ENCODE measurements around the gene GJB2.

Gene GJB2

GRCh38 chr13:20192836-20193161 lies at the start of gene GJB2:
Gene GJB2 (minus strand): TSS chr13:20192938. CDS start chr13:20189581, 3,357 bp downstream.
- no peak for DNase-seq

DNA sequence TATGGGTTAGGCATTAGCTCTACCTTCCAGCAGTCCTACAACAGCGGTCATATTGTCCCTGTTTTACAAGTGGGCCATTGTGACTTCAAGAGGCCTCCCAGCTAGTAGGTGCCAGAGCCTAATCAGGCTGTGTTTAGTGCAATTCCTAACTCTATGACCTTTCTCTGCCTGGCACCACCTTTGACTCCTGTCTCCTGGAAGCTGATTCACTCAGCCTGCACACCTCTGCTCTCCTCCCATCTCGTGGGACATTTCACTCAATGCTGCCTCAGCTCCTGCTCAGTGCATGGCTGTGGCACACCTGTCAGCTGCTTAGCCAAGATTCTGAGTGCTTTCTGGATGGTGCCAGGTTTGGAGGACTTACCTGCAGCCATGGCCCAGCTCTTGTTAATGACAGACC lies 48.9 kb upstream of the GJB2 start:
- DNase-seq = no peak

DNA sequence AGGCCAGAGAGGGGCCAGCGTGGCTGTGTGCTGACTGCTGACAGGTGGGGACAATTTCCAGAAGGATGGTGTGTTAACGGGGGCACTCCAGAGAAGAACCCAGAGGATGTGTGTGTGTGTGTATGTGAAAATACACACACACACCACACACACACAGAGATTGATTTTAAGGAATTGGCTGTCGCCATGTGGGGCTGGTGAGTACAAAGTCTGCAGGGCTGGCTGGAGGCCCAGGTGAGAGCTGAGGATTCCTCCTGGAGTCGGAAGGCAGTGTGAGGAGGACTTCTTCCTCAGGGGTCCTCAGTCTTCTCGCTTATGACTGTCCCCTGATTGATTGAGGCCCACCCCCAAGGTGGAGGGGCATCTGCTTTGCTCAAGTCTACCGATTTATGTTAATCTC lies 47.0 kb upstream of the GJB2 start:
- no peak for DNase-seq

DNA sequence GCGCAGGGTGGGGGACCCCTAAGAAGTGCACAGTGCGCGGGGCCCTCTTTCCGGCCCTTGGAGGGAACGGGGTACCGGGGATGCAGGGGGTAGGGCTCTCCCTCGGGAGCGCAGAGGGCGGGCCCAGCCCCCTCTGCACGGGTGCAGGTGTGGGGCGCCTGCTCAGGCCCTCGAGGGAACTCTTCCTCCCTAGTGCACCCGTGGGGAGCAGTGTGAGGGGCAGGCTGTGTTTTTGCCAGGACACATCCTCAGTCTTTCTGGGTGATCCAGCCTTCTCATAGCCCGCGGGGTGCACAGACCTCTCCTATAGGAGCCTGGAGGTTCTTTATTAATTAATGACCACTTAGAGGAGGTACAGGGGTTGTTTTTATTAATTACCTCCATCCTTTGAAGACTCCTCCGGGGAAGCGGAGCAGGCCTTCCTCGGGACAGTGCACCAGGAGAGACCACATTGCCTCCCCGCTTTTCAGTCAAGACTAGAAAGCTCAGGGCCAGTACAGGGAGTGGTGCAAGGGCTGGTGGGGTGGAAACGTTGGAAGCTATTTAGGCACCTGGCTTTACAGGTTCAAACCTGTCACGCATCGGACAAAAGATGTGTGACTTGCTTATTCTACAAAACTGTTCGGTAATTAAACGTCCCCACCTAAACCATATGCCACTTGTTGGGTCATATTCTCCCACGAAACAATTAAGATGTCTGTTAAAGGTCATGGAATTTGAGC lies 40.0 kb upstream of the GJB2 start:
- DNase-seq = no peak

DNA sequence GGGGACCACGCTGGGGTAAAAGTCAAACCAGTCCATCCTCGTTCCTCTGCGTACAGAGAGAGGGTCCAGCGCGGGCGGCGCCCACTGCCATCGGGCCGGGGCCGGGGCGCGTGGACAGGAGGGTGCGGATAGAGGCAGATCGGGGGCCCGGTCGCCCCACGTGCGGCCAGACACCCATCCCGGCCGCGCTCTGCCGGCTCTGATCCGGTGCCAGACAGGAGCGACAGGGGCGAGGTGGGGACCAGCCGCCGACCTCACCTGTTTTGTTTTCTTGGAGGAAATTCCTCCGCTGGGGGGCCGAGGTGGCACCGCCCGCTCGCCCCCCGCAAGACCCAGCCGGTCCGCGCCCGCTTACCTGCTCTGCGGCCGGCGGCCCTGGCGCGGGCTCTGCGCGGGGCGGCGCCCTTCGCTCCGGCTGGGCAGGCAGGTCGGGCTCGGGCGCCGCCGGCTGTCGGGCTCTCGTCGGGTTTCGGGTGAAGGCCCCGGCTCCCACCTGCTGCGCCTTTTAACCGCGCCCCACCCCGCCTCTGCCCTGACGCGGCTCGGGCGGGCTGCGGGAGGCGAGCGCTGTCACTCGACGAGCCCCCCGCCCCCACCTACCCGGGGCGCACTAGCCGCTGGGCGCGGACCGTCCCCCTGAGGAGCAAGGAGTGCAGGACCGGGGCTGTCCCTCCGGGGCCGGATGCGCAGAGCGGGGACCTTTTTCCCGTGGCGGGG lies 39.3 kb upstream of the GJB2 start, which contains the start of gene GJB6:
TSS of gene GJB6 (minus strand) at position 481 of the 717 bp plus-strand sequence. CDS start 8,839 bp downstream, outside the sequence.
- DNase-seq = no peak

DNA sequence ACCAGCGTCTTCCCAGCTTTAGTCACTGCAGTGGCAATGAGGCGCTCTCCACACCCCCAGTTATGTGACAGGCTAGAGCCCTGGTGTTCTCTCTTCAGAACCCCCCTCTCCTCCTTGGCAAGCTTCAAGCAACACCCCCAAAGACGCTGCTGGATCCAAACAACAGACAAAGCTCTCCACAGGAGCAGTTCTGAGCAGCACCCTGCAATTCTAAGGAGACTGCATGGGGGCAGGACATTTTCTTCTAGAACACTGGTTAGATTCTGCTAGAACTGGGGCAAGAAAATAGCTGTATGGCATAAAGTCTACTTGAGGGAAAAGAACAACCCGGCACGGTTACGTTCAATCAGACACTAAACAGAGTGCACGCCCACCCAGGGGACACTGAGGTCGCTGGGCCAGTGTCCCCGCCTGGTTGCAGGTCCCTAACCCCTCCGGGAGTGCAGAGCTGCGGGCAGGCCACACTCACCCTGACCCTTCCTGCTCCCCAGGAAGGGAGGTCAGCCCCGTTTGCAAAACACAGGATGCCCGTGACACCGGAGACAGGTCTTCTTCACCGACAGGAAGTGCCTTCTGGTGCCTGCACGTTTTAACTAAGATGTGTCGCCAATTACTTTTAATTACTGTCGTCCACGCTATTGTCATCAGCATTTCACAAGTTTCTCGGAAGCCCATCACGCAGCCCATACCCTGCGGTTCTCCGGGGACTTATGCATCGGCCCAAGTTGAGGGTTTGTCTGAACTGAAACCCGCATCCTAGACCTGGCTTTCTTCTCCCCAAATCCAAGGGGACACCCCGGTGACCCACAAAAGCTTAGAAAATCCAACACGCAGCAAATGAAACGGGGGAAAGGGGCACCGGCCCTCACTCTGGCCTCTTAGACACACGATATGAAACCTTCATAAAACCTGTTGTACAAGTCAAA lies 38.4 kb upstream of the GJB2 start:
- no peak for DNase-seq

- no peak for DNase-seq
Measured at GRCh38 chr13:20227730-20228129, 35.0 kb upstream of the GJB2 start.

- no peak for DNase-seq
Measured at GRCh38 chr13:20227288-20227687, 34.5 kb upstream of the GJB2 start.

DNA sequence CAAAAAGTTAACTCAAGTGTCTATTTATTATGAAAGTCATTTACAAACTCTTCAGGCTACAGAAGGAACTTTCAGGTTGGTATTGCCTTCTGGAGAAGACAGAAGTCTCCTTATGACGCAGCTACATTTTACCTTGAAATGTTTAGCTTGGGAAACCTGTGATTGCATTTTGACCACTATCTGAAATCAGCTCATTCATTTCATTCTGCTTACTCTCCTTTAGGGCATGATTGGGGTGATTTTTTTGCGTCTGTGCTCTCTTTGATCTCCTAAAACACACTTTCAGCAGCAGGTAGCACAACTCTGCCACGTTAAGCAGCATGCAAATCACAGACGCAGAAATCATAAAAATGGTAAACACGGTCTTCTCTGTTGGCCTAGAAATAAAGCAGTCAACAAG lies 29.8 kb upstream of the GJB2 start:
- DNase-seq = no peak

DNA sequence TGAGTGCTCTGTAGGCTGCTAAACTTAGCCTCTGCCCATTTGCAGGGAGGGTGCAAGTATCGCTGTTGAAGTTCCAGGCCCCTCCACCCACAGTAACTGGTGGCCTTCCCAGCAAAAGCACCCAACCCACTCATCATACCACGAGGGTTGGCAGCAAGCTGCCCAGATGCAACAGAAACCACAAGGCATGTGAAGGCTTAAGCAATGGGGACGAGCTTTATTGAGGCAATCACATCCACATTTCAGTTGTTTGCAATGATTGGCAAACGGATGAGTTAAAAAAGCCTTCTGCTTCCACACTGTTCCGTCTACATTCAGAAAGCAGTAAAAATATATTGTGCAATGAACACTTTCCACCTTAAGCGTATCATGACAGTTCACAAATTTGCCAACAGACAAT lies 29.0 kb upstream of the GJB2 start:
- peak; percentile 93 to 95 for DNase-seq

- DNase-seq = no peak
Measured at GRCh38 chr13:20219577-20219976, 26.8 kb upstream of the GJB2 start.

- DNase-seq = no peak
Measured at GRCh38 chr13:20217168-20217567, 24.4 kb upstream of the GJB2 start.

GRCh38 chr13:20209948-20210347 lies 17.2 kb upstream of the GJB2 start:
- DNase-seq = no peak

DNA sequence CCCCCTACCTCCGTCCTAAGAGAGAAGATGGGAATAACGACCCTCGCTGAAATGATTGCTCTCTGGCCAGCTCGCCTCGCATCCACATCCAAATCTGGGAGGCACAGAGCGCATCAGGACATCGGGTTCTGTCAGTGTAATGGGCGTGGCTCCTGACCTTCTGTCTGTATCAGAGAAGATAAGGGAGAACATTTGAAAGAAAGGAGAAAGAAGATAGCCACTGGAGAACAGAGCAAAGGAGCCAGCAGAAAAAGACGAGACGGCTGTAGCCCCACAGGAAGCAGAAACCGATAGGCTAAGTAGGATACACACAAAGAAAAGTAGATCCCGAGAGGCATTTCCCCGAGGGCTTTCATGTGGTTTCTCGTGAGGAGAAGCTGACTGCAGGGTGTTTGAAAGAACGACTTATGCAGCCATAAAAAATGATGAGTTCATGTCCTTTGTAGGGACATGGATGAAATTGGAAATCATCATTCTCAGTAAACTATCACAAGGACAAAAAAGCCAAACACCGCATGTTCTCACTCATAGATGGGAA lies 14.0 kb upstream of the GJB2 start:
- no peak for DNase-seq

- DNase-seq = no peak
Measured at GRCh38 chr13:20206065-20206697, 13.4 kb upstream of the GJB2 start.

DNA sequence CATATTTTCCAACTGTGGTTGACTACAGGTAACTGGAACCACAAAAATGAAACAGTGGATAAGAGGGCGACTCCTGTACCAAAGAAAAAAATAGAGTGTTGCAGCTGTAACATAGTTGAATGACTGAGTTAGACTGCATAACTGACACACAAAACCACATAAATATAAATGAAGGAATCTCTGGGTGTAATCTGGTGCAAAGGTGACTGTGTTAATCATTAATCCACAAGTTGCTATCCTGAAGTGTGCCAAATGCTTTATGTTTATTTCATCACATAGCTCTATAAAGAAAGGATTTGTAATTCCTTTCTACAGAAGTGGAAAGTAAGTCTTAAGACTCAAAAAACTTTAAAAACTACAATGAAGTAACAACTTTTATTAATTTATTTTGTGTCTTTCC lies 6.0 kb upstream of the GJB2 start:
- no peak for DNase-seq

- DNase-seq = peak; percentile 51 to 57
Measured at GRCh38 chr13:20197361-20197834, 4.7 kb upstream of the GJB2 start.

DNA sequence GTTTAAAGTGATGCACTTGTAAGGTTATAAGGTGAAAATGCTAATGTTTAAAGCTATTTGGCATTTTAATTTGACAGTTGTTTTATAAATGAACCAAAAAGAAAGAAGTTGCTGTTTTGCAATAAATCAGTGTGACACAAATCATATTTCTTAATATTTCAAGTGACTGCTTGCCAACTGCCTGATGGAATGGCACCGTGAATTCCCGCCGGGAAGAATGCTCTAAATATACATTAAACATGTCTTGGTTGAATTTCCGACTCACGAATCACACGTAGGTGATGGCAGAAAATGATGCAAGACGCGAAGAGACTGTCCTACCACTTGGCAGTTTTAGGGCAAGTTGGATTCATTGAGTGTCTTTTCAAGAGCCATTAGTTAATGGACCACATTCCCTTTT lies 3.1 kb upstream of the GJB2 start:
- DNase-seq = no peak

DNA sequence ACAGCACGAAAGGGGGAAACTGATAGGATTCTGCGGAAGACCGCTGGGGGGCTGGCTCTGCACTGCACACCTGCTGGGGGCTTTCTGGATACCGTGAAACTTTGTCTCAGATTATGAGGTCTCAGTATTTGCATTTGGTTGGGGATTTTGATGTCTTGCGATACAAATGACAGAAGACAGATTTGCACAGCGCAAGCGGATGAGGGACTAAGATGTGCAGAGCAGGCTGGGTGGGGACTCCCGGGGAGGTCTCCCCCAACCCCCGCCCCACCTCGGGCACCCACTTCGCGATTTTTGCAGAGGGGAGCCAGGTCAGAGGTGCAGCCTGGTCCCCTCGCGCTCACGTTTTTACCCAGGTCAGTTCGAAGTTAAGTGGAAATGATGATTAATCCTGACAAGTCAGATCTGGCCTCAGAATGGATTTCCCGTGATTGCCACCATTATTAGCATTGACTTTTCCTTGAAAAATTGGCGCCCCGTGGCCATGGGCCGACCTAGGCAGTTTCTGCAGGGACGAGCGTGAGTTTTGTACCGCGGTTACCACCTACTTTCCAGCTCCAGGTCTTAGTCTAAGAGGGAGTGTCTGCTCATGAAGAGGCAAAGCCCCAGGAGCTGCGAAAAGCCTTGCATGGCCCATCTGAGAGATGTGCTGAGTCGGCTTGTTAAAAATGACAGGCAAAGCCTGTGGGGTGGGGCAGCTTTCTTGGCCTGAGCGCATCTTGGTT lies 1.3 kb upstream of the GJB2 start:
- DNase-seq = no peak

DNA sequence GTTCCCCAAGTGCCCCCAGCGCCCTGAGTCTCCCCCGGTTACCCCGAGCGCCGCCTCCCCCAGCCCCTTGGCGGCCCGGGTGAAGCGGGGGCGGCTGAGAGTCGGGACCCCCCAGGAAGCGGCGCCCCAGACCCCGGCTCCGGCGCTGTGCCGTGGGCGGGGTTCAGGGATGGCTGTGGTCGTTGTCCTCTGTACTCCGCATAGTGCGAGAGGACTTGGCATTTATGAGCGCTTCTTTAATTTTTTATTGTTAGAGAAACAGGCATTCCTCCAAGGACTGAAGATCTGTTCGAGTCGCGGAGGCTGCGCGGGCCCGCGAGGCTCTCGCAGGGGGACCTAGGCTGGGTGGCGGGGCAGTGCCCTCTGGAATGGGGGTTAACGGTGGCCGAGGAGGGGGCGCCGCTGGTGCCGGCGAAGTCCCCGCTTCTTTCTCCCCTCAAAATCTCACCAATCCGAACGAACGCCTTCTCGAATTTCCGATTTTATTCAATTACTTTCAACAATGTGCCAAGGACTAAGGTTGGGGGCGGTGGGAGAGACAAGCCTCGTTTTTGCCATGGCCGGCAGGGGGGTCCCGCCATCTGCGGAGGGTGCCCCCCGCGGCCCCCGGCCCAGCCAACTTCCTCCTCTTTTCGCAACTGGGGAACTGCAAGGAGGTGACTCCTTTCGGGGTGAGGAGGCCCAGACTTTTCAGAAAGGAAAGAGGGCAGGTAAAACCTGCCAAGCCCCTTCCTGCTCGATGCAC lies 596 bp upstream of the GJB2 start:
- DNase-seq = no peak

Measured in AML-193 (cell line).